Tibial artery (tissue), 4 donors: ENCODE measurements around the gene SRGAP3.
"Not testable (repeated sequence)": the region's sequence is repeated elsewhere in the genome, so short reads cannot be mapped to it uniquely, and the experiment has no call there.

Experiments
- DNase-seq, 2 donors: peaks; one replicate each; pipeline ENCODE4 v3.0.0-alpha.2; 2019
- H3K27ac ChIP-seq, 2 donors: fragments of 200-600 bp; sonication (generic) in 1 of 2; 1 replicate in 1 of 2; 2 replicates in 1 of 2; pipeline ENCODE4 v1.5.1; 2018 to 2019; ENCODE audit warnings: mild to moderate bottlenecking in 1 of 2
- H3K27me3 ChIP-seq, 2 donors: fragments of 200-600 bp; sonication (generic) in 1 of 2; one replicate each; pipeline versions ENCODE4 v1.5.1 to v1.6.0; 2016 to 2019
- H3K36me3 ChIP-seq, 3 donors: fragments of 200-600 bp; sonication (generic) in 2 of 3; one replicate each; pipeline ENCODE4 v1.5.1; 2016 to 2019; ENCODE audit warnings: mild to moderate bottlenecking in 2 of 3
- H3K4me1 ChIP-seq, 4 donors: fragments of 200-600 bp; sonication (generic) in 2 of 4; 1 replicate in 3 of 4; 2 replicates in 1 of 4; pipeline ENCODE4 v1.5.1; 2016 to 2019
- H3K4me3 ChIP-seq, 2 donors: fragments of 200-600 bp; sonication (generic) in 1 of 2; 1 replicate in 1 of 2; 2 replicates in 1 of 2; pipeline ENCODE4 v1.5.1; 2018 to 2019; ENCODE audit warnings: mild to moderate bottlenecking in 2 of 2
- H3K9me3 ChIP-seq, 3 donors: fragments of 200-600 bp; sonication (generic) in 1 of 3; one replicate each; pipeline ENCODE4 v1.5.1; 2016 to 2019
- CTCF ChIP-seq, 2 experiments: fragments of 200-600 bp in 1 of 2; fragments of 450-650 bp in 1 of 2; IDR thresholded peaks; one replicate each; pipeline ENCODE4 v1.5.1; 2017 to 2019; ENCODE audit warnings: antibody characterized with exemption in 2 of 2, mild to moderate bottlenecking in 1 of 2, moderate library complexity in 1 of 2
- intact Hi-C: fragments of 100-400 bp; cut with DNase I; formaldehyde crosslinking; loops from one replicate; pipeline ENCODE4 v1.15.0; 2023; ENCODE audit warnings: low total_unique reads

The SRGAP3 gene

GRCh38 chr3:9091486-9092235 lies 157.8 kb downstream of the SRGAP3 start:
- TF ChIP-seq CTCF (IDR thresholded peaks at IDR 0.05), result no peak
- H3K27ac ChIP-seq, result no peak overlapping the region
- DNase-seq, result no peak
- H3K4me1 ChIP-seq, result peaks cover 0 to 27% (median 18%) of the 10 kb centered on the region in 4 donors
- no peaks in the 10 kb centered on the region for H3K9me3 ChIP-seq
- H3K36me3 ChIP-seq, result no peaks in the 10 kb centered on the region
- intact Hi-C loops, result no loop called here
- H3K4me3 ChIP-seq, result no peak overlapping the region
- no peaks in the 10 kb centered on the region for H3K27me3 ChIP-seq

- H3K9me3 ChIP-seq, result no peaks in the 10 kb centered on the region
- H3K4me3 ChIP-seq, result peak overlapping the region in 1 of 2 donors; percentile 20
- DNase-seq, result peak; percentile 42 to 71
- H3K27ac ChIP-seq, result peak overlapping the region; percentile 68 to 71
- H3K27me3 ChIP-seq, result no peaks in the 10 kb centered on the region
- no peak for TF ChIP-seq CTCF (IDR thresholded peaks at IDR 0.05)
- peaks cover 0 to 27% (median 18%) of the 10 kb centered on the region in 4 donors for H3K4me1 ChIP-seq
- no peaks in the 10 kb centered on the region for H3K36me3 ChIP-seq
- intact Hi-C loops, result no loop called here
Measured at GRCh38 chr3:9088441-9089353, 160.7 kb downstream of the SRGAP3 start.

GRCh38 chr3:9087831-9088413 lies 161.5 kb downstream of the SRGAP3 start:
- H3K27ac ChIP-seq, result peak overlapping the region; percentile 68 to 71
- intact Hi-C loops, result no loop called here
- H3K9me3 ChIP-seq, result no peaks in the 10 kb centered on the region
- no peaks in the 10 kb centered on the region for H3K27me3 ChIP-seq
- no peak for TF ChIP-seq CTCF (IDR thresholded peaks at IDR 0.05)
- H3K36me3 ChIP-seq, result no peaks in the 10 kb centered on the region
- DNase-seq, result peak in 1 of 2 donors; percentile 41
- peaks cover 0 to 27% (median 18%) of the 10 kb centered on the region in 4 donors for H3K4me1 ChIP-seq
- H3K4me3 ChIP-seq, result no peak overlapping the region

- peaks cover 0 to 27% (median 18%) of the 10 kb centered on the region in 4 donors for H3K4me1 ChIP-seq
- DNase-seq, H3K4me3 ChIP-seq, H3K36me3 ChIP-seq, H3K27me3 ChIP-seq, intact Hi-C loops, H3K27ac ChIP-seq, H3K9me3 ChIP-seq: not testable (repeated sequence)
Measured at GRCh38 chr3:9085428-9085827, 164.0 kb downstream of the SRGAP3 start.

GRCh38 chr3:9081184-9081818 lies 168.1 kb downstream of the SRGAP3 start:
- no peak overlapping the region for H3K4me3 ChIP-seq
- no peak for DNase-seq
- TF ChIP-seq CTCF (IDR thresholded peaks at IDR 0.05), result no peak
- no peaks in the 10 kb centered on the region for H3K9me3 ChIP-seq
- H3K27ac ChIP-seq, result no peak overlapping the region
- no peaks in the 10 kb centered on the region for H3K4me1 ChIP-seq
- H3K36me3 ChIP-seq, result no peaks in the 10 kb centered on the region
- H3K27me3 ChIP-seq, result no peaks in the 10 kb centered on the region
- intact Hi-C loops, result no loop called here
